22Rv1 (cell line): ENCODE measurements around the gene CFDP1.

ENCODE experiments used
- CTCF ChIP-seq: fragments of 450-650 bp; IDR thresholded peaks from 2 replicates; pipeline ENCODE4 v1.5.1; 2017; ENCODE audit warnings: mild to moderate bottlenecking
- ZFX ChIP-seq: fragments of 450-650 bp; IDR thresholded peaks from 2 replicates; pipeline ENCODE4 v1.6.1; 2017; ENCODE audit warnings: antibody characterized with exemption, borderline replicate concordance

- no peak for TF ChIP-seq CTCF
- no peak for TF ChIP-seq ZFX
Observed at GRCh38 chr16:75372236-75372856, 61.0 kb downstream of the CFDP1 start.
